C4-2B (cell line): ENCODE data around the gene TNNT1.

ENCODE experiments used
- CTCF ChIP-seq: fragments of 450-650 bp; conservative IDR thresholded peaks from 2 replicates; pipeline ENCODE4 v1.5.1; 2017; ENCODE audit warnings: mild to moderate bottlenecking
- ZFX ChIP-seq: fragments of 450-650 bp; IDR thresholded peaks from 2 replicates; pipeline ENCODE4 v1.6.1; 2017

- TF ChIP-seq CTCF (no peak), ZFX (no peak)
These were observed 50.9 kb downstream of the TNNT1 start for GRCh38 chr19:55097864-55098715.
